RWPE1 (cell line): ENCODE results near the gene PLSCR3.
A peak's percentile ranks its signal among the peaks of the same experiment; 100 is the strongest.

Experiments used
- CTCF ChIA-PET: fragments of 350-600 bp; sonication (Branson Sonifier 250); formaldehyde crosslinking; extraction: SDS; loops from one replicate; lab custom pipeline; 2021; lab: Yijun Ruan, JAX
- POLR2A ChIA-PET: fragments of 400-600 bp; formaldehyde crosslinking; extraction: SDS; loops from one replicate; lab custom pipeline; 2020; ENCODE audit warnings: antibody characterized with exemption; ENCODE audit not compliant: low non-redundant PET; lab: Yijun Ruan, JAX
- DNase-seq: peaks from one replicate; pipeline ENCODE4 v3.0.0; 2012; ENCODE audit warnings: low spot score
- H3K27ac ChIP-seq: fragments of 450-650 bp; 2 replicates; pipeline ENCODE4 v1.5.1; 2017
- CTCF ChIP-seq: fragments of 450-650 bp; conservative IDR thresholded peaks from 2 replicates; pipeline ENCODE4 v1.5.1; 2017; ENCODE audit warnings: low read depth, mild to moderate bottlenecking

PLSCR3 gene

GRCh38 chr17:7423679-7424078 is 29.4 kb upstream of the PLSCR3 start:
- DNase-seq = no peak
- H3K27ac ChIP-seq = no peak overlapping the region
- ChIA-PET POLR2A (interaction anchor here (0.6 kb wide), 1 partner anchor 16 kb away, joined by 3 read pairs; no protein-coding TSS in a partner anchor), CTCF (interaction anchor here (0.6 to 0.8 kb wide), 2 partner anchors 11 to 623 kb away, joined by 3 to 4 read pairs; partner anchors contain the start of gene TMEM102)
- no peak for TF ChIP-seq CTCF

GRCh38 chr17:7421186-7421585 is 26.9 kb upstream of the PLSCR3 start:
- no peak for TF ChIP-seq CTCF
- ChIA-PET POLR2A (no interaction called here), CTCF (no interaction called here)
- H3K27ac ChIP-seq = no peak overlapping the region
- DNase-seq = no peak

GRCh38 chr17:7419819-7420610 is 25.7 kb upstream of the PLSCR3 start, which contains the start of gene SPEM1:
SPEM1 (plus strand) TSS chr17:7420324; CDS start chr17:7420385, 61 bp downstream.
- no peak for DNase-seq
- ChIA-PET POLR2A (no interaction called here), CTCF (interaction anchor here (0.6 kb wide), 1 partner anchor 65 kb away, joined by 4 read pairs; no protein-coding TSS in a partner anchor)
- H3K27ac ChIP-seq = no peak within 1 kb of the TSS
- TF ChIP-seq CTCF = no peak

GRCh38 chr17:7418472-7419152 is 24.3 kb upstream of the PLSCR3 start:
- no peak overlapping the region for H3K27ac ChIP-seq
- TF ChIP-seq CTCF = no peak
- CTCF ChIA-PET = no interaction called here
- POLR2A ChIA-PET = no interaction called here
- DNase-seq = no peak

- CTCF ChIA-PET = no interaction called here
- POLR2A ChIA-PET = no interaction called here
- DNase-seq = no peak
- peak overlapping the region; percentile 34; the same call in 1 of the 2 replicates for H3K27ac ChIP-seq
- TF ChIP-seq CTCF = no peak
Observed at GRCh38 chr17:7417056-7417655, 22.8 kb upstream of the PLSCR3 start.

- H3K27ac ChIP-seq = peak overlapping the region; percentile 34
- TF ChIP-seq CTCF = no peak
- no peak for DNase-seq
- POLR2A ChIA-PET = no interaction called here
- CTCF ChIA-PET = interaction anchor here (0.7 kb wide), 1 partner anchor 93 kb away, joined by 3 read pairs; no protein-coding TSS in a partner anchor
Observed at GRCh38 chr17:7416323-7416722, 22.0 kb upstream of the PLSCR3 start.
